HUDEP-2 (cell line): ENCODE measurements around the gene BTLA.
"Not testable (repeated sequence)": the region's sequence is repeated elsewhere in the genome, so short reads cannot be mapped to it uniquely, and the experiment has no call there.

Experiments
- DNase-seq, 76 experiments: peaks; one replicate each; lab custom pipeline; 2025; ENCODE audit not compliant: unreplicated experiment in 76 of 76; lab: John Stamatoyannopoulos, UW

BTLA gene

GRCh38 chr3:112456147-112456546, 43.1 kb downstream of the BTLA start:
- DNase-seq = no peak

GRCh38 chr3:112448939-112449338, 50.3 kb downstream of the BTLA start:
- DNase-seq = no peak

GRCh38 chr3:112446343-112446742, 52.9 kb downstream of the BTLA start:
- no peak for DNase-seq

GRCh38 chr3:112445839-112446238, 53.4 kb downstream of the BTLA start:
- DNase-seq = no peak

- peak in 13 of 76 experiments; percentile 1 to 51 (median 26) for DNase-seq
Observed at GRCh38 chr3:112437146-112438022, 61.9 kb downstream of the BTLA start.

GRCh38 chr3:112429960-112430359, 69.3 kb downstream of the BTLA start:
- DNase-seq = no peak

- no peak for DNase-seq
Observed at GRCh38 chr3:112427123-112427522, 72.1 kb downstream of the BTLA start.

- DNase-seq = no peak
Observed at GRCh38 chr3:112425858-112426750, 73.2 kb downstream of the BTLA start.

- no peak for DNase-seq
Observed at GRCh38 chr3:112425382-112425781, 73.9 kb downstream of the BTLA start.

GRCh38 chr3:112424394-112424793, 74.9 kb downstream of the BTLA start:
- DNase-seq = no peak

GRCh38 chr3:112422921-112423320, 76.4 kb downstream of the BTLA start:
- not testable (repeated sequence) for DNase-seq

GRCh38 chr3:112418526-112418925, 80.7 kb downstream of the BTLA start:
- DNase-seq = not testable (repeated sequence)

- no peak for DNase-seq
Observed at GRCh38 chr3:112417696-112418318, 81.5 kb downstream of the BTLA start.

- no peak for DNase-seq
Observed at GRCh38 chr3:112416391-112417212, 82.7 kb downstream of the BTLA start.

GRCh38 chr3:112415390-112415789, 83.9 kb downstream of the BTLA start:
- no peak for DNase-seq
